Esophagus muscularis mucosa (tissue), 4 donors: ENCODE results near the gene CFAP157.

Experiments
- CTCF ChIP-seq, 3 experiments: fragments of 200-600 bp in 2 of 3; fragments of 450-650 bp in 1 of 3; sonication (generic) in 2 of 3; IDR thresholded peaks; one replicate each; pipeline ENCODE4 v1.5.1; 2017 to 2019; ENCODE audit warnings: antibody characterized with exemption in 3 of 3, mild to moderate bottlenecking in 2 of 3, moderate library complexity in 1 of 3
- EP300 ChIP-seq: sonication (generic); formaldehyde crosslinking; IDR thresholded peaks from one replicate; pipeline ENCODE4 v1.6.1; 2017; ENCODE audit warnings: antibody characterized with exemption
- POLR2A ChIP-seq: fragments of 450-650 bp; IDR thresholded peaks from one replicate; pipeline ENCODE4 v1.6.1; 2017; ENCODE audit warnings: antibody characterized with exemption, moderate library complexity, mild to moderate bottlenecking, low read depth
- POLR2AphosphoS5 ChIP-seq, 2 donors: sonication (generic); formaldehyde crosslinking; IDR thresholded peaks; one replicate each; pipeline ENCODE4 v1.6.1; 2017; ENCODE audit warnings: antibody characterized with exemption in 2 of 2

- TF ChIP-seq POLR2AphosphoS5 (IDR thresholded peaks at IDR 0.05) (no peak), CTCF (IDR thresholded peaks at IDR 0.05) (no peak), POLR2A (no peak), EP300 (no peak)
Observed at GRCh38 chr9:127741831-127742434, 35.1 kb downstream of the CFAP157 start.
